T-helper 1 cell treated with Interleukin-12 subunit alpha and Interleukin-12 subunit beta and Interleukin-4 antibody, amounts not matched to agents 30 ng/mL and 1 ng/mL, for 36 hours (primary cell): ENCODE results near the gene PPP1R14C. TPM values are rescaled to one million over a fixed set of nuclear protein-coding genes. Genes with fewer than 3 reads are reported as not detected.

ENCODE experiments used
- intact Hi-C: fragments of 100-400 bp; cut with micrococcal nuclease; formaldehyde crosslinking; loops from one replicate; pipeline ENCODE4 v1.15.1; 2024
- total RNA-seq: library from RNA; stranded (reverse); gene quantifications from 2 replicates; pipeline ENCODE4 v1.2.3, GENCODE V29; 2022

The PPP1R14C gene
- total RNA-seq, 1 donor from 2014 or later = not detected

GRCh38 chr6:150245148-150245935 is 102.5 kb downstream of the PPP1R14C start:
- intact Hi-C loops = no loop called here

GRCh38 chr6:150247803-150248202 is 105.0 kb downstream of the PPP1R14C start:
- intact Hi-C loops = no loop called here

GRCh38 chr6:150248300-150248699 is 105.5 kb downstream of the PPP1R14C start:
- intact Hi-C loops = no loop called here

- intact Hi-C loops = no loop called here
These were observed 106.4 kb downstream of the PPP1R14C start for GRCh38 chr6:150249261-150249660.

- intact Hi-C loops = no loop called here
These were observed 108.0 kb downstream of the PPP1R14C start for GRCh38 chr6:150250826-150251225.

GRCh38 chr6:150251566-150252186 is 108.8 kb downstream of the PPP1R14C start:
- intact Hi-C loops = no loop called here

GRCh38 chr6:150252714-150253444 is 110.0 kb downstream of the PPP1R14C start:
- intact Hi-C loops = no loop called here

- intact Hi-C loops = no loop called here
These were observed 110.6 kb downstream of the PPP1R14C start for GRCh38 chr6:150253489-150253888.

GRCh38 chr6:150254770-150255169 is 111.9 kb downstream of the PPP1R14C start:
- intact Hi-C loops = no loop called here

GRCh38 chr6:150255840-150256239 is 113.0 kb downstream of the PPP1R14C start:
- intact Hi-C loops = no loop called here

- intact Hi-C loops = no loop called here
These were observed 113.9 kb downstream of the PPP1R14C start for GRCh38 chr6:150256618-150257272.

- intact Hi-C loops = no loop called here
These were observed 115.5 kb downstream of the PPP1R14C start for GRCh38 chr6:150258381-150258780.

GRCh38 chr6:150260931-150261330 is 118.1 kb downstream of the PPP1R14C start:
- intact Hi-C loops = no loop called here

GRCh38 chr6:150261997-150262697 is 119.3 kb downstream of the PPP1R14C start:
- intact Hi-C loops = no loop called here

- intact Hi-C loops = no loop called here
These were observed 121.0 kb downstream of the PPP1R14C start for GRCh38 chr6:150263765-150264404.

GRCh38 chr6:150266309-150266708 is 123.5 kb downstream of the PPP1R14C start:
- intact Hi-C loops = no loop called here

- intact Hi-C loops = no loop called here
These were observed 124.3 kb downstream of the PPP1R14C start for GRCh38 chr6:150266963-150267685.

GRCh38 chr6:150267686-150268561 is 125.1 kb downstream of the PPP1R14C start:
- intact Hi-C loops = no loop called here
